Measurements from ENCODE around the gene PCDHA10.
"Not testable (repeated sequence)": the region's sequence is repeated elsewhere in the genome, so short reads cannot be mapped to it uniquely, and the experiment has no call there.

PCDHA10 gene

GRCh38 chr5:140868721-140869554 lies 13.2 kb downstream of the PCDHA10 start, which contains the start of gene PCDHA11:
Gene PCDHA11 (plus strand): TSS chr5:140868957. CDS start chr5:140869104, 147 bp downstream.
- Mint-ChIP-seq H3K9me3 (ENCODE audit: low read depth) (peaks cover 13% of the 10 kb centered on the region), H3K27ac (no peak within 1 kb of the TSS), H3K27me3 (peaks cover 25% of the 10 kb centered on the region)

GRCh38 chr5:140869555-140869886 lies 13.8 kb downstream of the PCDHA10 start:
- Mint-ChIP-seq H3K27ac (no peak overlapping the region), H3K36me3 (peaks cover 17% of the 10 kb centered on the region), H3K9me3 (ENCODE audit: low read depth) (peaks cover 18% of the 10 kb centered on the region), H3K4me1 (ENCODE audit: low read depth) (no peaks in the 10 kb centered on the region), H3K4me3 (no peak overlapping the region), H3K27me3 (peaks cover 31% of the 10 kb centered on the region)

More at GRCh38 chr5:140868721-140869554, 13.2 kb downstream of the PCDHA10 start, which contains the start of gene PCDHA11:
- Mint-ChIP-seq H3K4me1 (ENCODE audit: low read depth) (no peaks in the 10 kb centered on the region), H3K4me3 (no peak within 1 kb of the TSS), H3K36me3 (peaks cover 12% of the 10 kb centered on the region)

GRCh38 chr5:140870221-140871201 lies 14.8 kb downstream of the PCDHA10 start:
- H3K4me1 Mint-ChIP-seq (ENCODE audit: low read depth), result no peaks in the 10 kb centered on the region
- no peak overlapping the region for H3K4me3 Mint-ChIP-seq
- H3K9me3 Mint-ChIP-seq (ENCODE audit: low read depth), result peaks cover 21% of the 10 kb centered on the region
- H3K36me3 Mint-ChIP-seq, result peaks cover 17% of the 10 kb centered on the region
- peaks cover 39% of the 10 kb centered on the region for H3K27me3 Mint-ChIP-seq
- H3K27ac Mint-ChIP-seq, result no peak overlapping the region

GRCh38 chr5:140875085-140876065 lies 19.7 kb downstream of the PCDHA10 start, which contains the start of gene PCDHA12:
Gene PCDHA12 (plus strand): TSS chr5:140875308. CDS start chr5:140875473, 165 bp downstream.
- Mint-ChIP-seq H3K27me3 (peaks cover 44% of the 10 kb centered on the region), H3K27ac (no peak within 1 kb of the TSS), H3K9me3 (ENCODE audit: low read depth) (peaks cover 30% of the 10 kb centered on the region), H3K4me1 (ENCODE audit: low read depth) (no peaks in the 10 kb centered on the region), H3K4me3 (no peak within 1 kb of the TSS), H3K36me3 (peaks cover 21% of the 10 kb centered on the region)

- Mint-ChIP-seq H3K36me3 (peaks cover 30% of the 10 kb centered on the region), H3K27me3 (peaks cover 53% of the 10 kb centered on the region), H3K9me3 (ENCODE audit: low read depth) (peaks cover 40% of the 10 kb centered on the region)
- H3K4me3 Mint-ChIP-seq; H3K27ac Mint-ChIP-seq; H3K4me1 Mint-ChIP-seq (ENCODE audit: low read depth): not testable (repeated sequence)
Observed at GRCh38 chr5:140876541-140877261, 21.0 kb downstream of the PCDHA10 start.

GRCh38 chr5:140877262-140877581 lies 21.5 kb downstream of the PCDHA10 start:
- Mint-ChIP-seq H3K36me3 (peaks cover 31% of the 10 kb centered on the region), H3K9me3 (ENCODE audit: low read depth) (peaks cover 39% of the 10 kb centered on the region), H3K4me3 (no peak overlapping the region), H3K27ac (no peak overlapping the region), H3K4me1 (ENCODE audit: low read depth) (peaks cover 2% of the 10 kb centered on the region), H3K27me3 (peaks cover 52% of the 10 kb centered on the region)

- H3K4me1 Mint-ChIP-seq (ENCODE audit: low read depth), result peaks cover 2% of the 10 kb centered on the region
- H3K9me3 Mint-ChIP-seq (ENCODE audit: low read depth), result peaks cover 35% of the 10 kb centered on the region
- H3K36me3 Mint-ChIP-seq, result peaks cover 23% of the 10 kb centered on the region
- no peak within 1 kb of the TSS for H3K27ac Mint-ChIP-seq
- no peak within 1 kb of the TSS for H3K4me3 Mint-ChIP-seq
- H3K27me3 Mint-ChIP-seq, result peaks cover 35% of the 10 kb centered on the region
Observed at GRCh38 chr5:140881889-140882590, 26.3 kb downstream of the PCDHA10 start, which contains the start of gene PCDHA13. Gene PCDHA13 (plus strand): TSS chr5:140882124. CDS start chr5:140882269, 145 bp downstream.

- Mint-ChIP-seq H3K4me1 (ENCODE audit: low read depth) (peaks cover 2% of the 10 kb centered on the region), H3K27ac (no peak overlapping the region), H3K27me3 (peaks cover 37% of the 10 kb centered on the region), H3K36me3 (peaks cover 23% of the 10 kb centered on the region), H3K4me3 (no peak overlapping the region), H3K9me3 (ENCODE audit: low read depth) (peaks cover 39% of the 10 kb centered on the region)
Observed at GRCh38 chr5:140882591-140882899, 26.8 kb downstream of the PCDHA10 start.

GRCh38 chr5:140883373-140883772 lies 27.7 kb downstream of the PCDHA10 start:
- peaks cover 39% of the 10 kb centered on the region for H3K9me3 Mint-ChIP-seq (ENCODE audit: low read depth)
- no peak overlapping the region for H3K27ac Mint-ChIP-seq
- peaks cover 38% of the 10 kb centered on the region for H3K27me3 Mint-ChIP-seq
- H3K4me1 Mint-ChIP-seq (ENCODE audit: low read depth), result peaks cover 2% of the 10 kb centered on the region
- H3K4me3 Mint-ChIP-seq, result no peak overlapping the region
- H3K36me3 Mint-ChIP-seq, result peaks cover 23% of the 10 kb centered on the region

GRCh38 chr5:140883927-140884697 lies 28.4 kb downstream of the PCDHA10 start:
- Mint-ChIP-seq H3K4me1 (ENCODE audit: low read depth) (peaks cover 2% of the 10 kb centered on the region), H3K36me3 (peaks cover 20% of the 10 kb centered on the region), H3K27ac (no peak overlapping the region), H3K27me3 (peaks cover 34% of the 10 kb centered on the region), H3K4me3 (no peak overlapping the region), H3K9me3 (ENCODE audit: low read depth) (peaks cover 35% of the 10 kb centered on the region)

- Mint-ChIP-seq H3K4me1 (ENCODE audit: low read depth) (no peaks in the 10 kb centered on the region), H3K9me3 (ENCODE audit: low read depth) (peaks cover 5% of the 10 kb centered on the region), H3K36me3 (no peaks in the 10 kb centered on the region), H3K4me3 (no peak overlapping the region), H3K27me3 (peaks cover 4% of the 10 kb centered on the region), H3K27ac (no peak overlapping the region)
Observed at GRCh38 chr5:140916325-140916724, 60.6 kb downstream of the PCDHA10 start.

Measured in activated naive CD8-positive, alpha-beta T cell (primary cell).